NCI-H146 treated with DMSO at 0.1 percent for 48 hours (cell line): ENCODE results near the gene GALNT16.

Experiments
- DNase-seq: peaks from one replicate; lab custom pipeline; 2025; ENCODE audit not compliant: unreplicated experiment; lab: John Stamatoyannopoulos, UW

The GALNT16 gene

DNA sequence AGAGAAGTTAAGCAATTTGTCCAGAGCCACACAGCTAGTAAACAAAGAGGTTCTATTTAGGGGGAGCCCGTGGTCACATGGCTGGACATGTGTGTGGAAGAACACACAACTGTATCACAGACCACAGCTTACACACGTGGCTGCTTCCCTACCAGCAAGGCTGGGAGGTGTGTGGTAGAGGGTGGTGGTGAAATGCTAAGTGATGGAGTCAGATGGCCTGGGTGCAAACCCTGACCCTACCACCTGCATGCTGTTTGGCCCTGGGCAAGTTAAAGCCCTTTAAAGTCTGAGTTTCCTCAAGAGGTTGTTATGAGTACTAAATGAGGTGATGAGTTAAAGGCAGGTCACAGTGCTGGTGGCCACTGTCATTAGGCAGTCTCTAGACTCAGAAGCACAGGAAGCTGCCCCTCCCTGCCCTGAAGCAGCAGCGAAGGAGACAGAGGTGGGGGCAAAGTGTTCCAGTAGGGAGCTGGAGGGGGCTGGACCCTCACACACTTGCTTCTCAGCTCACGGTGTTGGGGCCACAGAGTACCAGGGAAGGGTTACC is 73.9 kb downstream of the GALNT16 start:
- no peak for DNase-seq

DNA sequence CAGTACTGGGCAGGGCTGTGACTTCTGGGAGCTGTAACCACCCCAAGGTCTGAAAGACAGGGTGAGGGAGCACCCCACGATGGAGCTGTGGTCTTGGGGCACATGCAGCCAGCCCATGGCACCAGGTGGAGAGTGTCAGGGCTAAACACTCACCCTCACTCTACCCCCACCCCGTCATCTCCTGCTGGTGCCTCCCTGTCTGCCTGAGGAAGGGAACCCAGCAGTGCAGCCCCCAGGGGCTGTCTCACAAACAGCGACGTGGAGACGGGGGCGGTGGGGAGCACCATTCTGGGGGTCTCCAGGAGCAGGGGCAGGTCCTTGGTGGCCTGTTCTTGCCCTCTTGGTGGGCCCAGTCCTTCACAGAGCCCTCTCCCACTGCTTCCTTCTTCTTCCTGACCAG is 74.6 kb downstream of the GALNT16 start:
- no peak for DNase-seq

DNA sequence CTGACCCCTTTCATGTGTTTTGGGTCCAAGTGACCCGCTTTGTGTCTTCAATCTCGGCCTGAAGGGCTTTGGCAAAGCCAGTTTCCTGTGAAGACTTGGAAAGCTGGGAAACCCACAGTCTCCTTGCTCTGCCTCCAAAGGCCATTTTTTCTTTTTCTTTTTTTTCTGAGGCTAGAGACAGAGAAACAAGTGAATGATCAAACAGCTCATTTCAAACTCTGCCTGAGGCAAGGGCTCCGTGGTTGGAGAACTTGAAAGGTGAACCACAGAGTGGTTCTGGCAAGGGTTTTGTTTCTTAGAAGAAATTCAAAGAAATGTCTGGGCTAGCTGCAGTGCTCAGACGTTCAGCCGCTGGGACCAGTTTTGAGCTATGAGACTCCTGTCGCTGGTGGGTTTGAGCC is 75.4 kb downstream of the GALNT16 start:
- DNase-seq, result no peak

DNA sequence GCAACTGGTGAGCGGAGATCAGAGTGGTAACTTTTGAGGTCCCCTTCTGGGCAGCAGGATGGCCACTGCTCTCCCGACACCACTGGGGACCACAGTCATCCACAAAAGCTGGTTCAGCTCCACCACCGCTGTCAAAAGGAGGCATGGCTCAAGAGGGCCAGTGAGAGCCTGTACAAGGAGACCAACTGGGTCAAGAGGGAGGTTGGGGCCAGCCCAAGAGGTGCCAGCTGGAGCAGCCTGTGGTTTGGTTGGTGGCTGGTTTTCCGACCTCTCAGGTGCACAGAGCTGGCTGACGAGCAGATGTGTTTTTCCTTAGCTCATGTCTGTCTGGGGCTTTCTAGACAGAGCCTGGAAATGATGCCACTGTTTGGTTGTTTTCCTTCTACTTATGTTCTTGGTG is 78.0 kb downstream of the GALNT16 start:
- DNase-seq, result no peak

DNA sequence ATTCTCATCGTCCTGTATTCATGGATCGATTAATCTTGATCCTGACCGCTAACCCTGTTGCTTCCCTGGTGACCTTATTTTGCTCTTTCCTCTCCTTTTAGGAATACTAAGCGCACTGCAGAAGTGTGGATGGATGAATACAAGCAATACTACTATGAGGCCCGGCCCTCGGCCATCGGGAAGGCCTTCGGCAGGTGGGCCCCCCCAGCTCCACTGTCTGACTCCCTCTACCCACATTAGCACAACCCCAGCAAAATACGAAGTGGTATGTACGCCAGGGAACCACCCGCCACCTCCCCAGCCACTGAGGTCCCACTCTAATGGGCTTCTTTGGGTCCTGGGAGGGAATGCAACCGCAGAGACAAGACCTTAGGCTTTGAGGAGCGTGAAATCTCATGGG is 79.5 kb downstream of the GALNT16 start:
- no peak for DNase-seq

DNA sequence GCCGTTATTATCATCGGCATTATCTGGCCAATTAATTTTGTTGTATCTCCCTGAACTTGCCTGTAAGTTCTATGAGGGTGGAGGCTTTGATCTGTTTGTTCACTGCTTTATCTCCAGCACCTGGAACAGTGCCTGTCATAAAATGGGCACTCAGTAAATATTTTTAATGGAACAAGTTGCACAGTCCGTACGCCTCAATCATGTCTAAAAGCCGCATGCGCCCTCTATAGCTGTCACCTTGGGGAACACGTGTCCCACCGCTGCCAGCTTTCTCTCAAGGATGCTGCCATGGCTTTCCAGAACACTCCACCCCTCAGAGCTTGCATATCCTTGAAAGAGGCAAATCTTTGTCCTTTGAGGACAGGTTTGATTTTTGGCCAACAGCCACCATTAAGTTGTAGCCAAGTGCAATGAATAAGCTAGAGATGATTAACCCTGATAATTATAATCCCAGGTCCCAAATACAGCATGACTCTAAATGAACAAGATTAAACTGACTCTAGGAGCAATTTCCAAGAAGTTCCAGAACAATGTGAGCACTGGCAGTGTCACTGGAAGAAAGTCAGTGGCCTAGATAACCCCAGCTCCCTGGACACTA is 83.1 kb downstream of the GALNT16 start:
- no peak for DNase-seq

DNA sequence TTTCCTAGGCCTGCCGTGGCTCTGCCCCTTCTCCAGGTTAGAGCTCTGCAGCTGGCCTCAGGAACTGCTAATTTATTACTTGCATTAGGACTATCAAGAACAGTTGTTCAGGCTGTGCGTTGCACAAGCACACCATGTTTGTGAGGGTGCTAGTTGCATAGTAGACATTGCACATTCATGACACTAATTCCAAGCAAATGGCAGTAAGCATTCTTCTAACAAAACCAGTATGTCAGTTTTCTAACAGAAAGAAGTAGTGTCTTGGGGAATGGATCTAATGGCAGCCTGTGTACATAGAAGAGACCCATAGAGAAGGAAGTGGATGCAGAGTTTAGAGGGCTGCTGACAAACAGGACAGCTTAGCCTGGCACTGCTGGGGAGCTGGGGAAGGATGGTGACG is 84.2 kb downstream of the GALNT16 start:
- no peak for DNase-seq

DNA sequence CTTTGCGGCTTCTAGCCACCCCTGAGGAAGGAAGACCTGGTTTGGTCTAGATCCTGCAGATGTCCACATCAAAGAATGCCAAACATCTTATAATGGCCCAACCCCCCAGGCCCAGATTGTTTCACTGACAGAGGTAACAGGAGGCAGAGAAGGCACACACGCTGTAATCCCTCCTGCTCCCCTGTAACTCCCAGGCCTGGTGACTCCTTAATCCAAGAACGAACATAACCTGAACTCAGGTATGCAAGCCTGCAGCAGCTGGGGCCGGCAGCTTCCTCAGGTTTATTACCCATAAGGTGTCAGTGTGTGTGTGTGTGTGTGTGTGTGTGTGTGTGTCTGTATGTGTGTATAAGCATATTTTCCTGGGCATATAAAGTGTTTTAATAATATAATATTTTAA is 85.4 kb downstream of the GALNT16 start:
- DNase-seq, result no peak

DNA sequence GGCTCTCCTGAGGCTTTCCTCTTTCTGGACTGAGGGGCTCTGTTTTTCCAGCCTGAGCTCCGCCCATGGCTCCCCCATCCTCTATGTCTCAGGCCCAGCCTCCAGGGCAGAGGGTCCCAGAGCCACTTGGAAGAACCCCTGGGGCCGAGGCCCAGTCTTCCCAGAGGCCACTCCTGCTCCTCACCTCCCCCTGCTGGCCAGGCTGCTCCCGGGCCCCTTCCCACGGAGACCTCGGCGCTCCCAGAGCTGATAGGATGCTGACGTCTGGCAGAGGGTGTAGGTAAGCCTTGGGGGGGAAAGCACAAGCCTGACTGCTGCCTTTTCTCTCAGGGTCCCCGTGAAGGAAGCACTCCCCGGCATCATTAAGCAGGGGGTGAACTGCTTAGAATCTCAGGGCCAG is 86.8 kb downstream of the GALNT16 start:
- DNase-seq, result no peak

DNA sequence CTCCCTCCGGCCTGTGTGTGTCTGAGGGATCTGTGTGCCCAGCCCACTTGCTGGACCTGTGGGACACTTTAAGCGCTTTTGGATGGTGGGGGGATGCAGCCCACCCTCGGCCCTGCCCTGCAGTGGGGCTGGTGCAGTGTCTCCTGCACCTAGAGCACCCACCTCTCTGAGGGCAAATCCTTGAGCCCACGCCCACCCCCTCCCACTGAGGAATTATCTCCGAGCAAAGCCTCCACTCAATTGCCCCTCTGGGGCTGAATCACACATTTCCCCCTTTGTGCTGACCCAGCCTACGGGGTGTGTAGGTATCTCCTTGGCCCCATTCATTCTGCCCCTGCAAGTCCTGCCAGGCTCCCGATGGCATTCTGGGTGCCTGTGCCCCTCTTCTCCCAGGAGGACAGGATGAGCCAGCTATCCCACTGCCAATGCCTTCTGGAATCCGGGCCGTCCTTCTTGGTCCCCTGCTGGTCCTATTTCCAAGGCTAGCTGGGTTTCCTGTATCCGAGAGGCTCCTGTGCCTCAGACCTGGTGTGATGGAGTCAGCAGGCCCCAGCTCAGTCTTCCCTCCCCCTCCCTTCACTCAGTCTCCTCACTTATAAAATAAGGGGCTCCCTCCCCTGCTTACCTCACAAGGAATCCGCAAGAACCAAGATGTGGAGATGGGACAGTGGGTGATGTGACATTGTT is 89.3 kb downstream of the GALNT16 start:
- DNase-seq, result no peak

DNA sequence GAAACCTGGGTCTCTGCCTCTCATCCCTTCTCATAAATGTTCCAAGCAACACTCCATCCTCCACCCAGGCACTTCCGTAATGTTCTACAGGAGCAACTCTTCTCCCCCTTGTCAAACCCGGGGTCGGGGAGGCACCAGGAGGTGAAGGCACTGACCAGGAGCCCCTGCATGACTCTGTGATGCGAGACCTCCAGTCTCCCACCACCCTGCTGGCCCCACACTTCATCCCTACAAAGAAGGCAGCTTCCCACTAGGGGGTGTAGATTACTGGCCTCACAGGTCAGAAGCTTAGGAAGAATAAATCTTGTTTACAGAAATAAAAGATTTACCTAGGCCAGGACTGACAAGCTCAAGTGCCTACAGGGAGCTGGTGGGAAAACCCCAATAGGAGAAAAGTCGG is 90.9 kb downstream of the GALNT16 start:
- DNase-seq, result no peak

DNA sequence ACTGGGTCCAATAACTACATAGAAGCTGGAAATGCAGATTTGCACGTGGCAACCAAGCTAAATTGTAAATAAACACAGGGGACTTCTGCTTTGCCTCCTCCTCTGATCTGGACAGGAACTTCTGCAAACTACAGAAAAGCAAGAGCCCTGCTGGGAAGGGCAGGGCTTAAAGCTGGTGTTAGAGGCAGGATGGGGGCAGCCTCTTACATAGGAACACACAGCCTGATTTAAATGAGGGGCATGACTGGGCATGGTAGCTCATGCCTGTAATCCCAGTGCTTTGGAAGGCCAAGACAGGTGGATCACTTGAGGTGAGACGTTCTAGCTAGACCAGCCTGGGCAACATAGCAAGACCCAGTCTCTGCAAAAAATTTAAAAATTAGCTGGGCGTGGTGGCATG is 91.4 kb downstream of the GALNT16 start:
- DNase-seq, result no peak

DNA sequence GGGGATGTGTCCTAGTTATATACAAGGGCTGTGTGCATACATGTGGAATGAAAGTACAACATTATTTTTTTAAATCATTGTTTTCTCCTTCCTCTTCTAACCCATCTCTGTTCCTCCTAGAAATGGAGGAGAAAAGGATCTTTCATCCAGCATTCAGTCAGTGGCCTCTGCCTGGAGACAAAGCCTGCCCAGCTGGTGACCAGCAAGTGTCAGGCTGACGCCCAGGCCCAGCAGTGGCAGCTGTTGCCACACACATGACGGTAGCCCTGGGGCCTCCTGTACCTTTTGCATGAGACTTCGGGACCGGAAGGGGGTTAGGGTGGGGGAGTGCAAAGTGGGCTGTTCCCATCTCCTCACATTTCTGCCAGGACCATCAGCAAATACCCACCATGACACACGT is 92.0 kb downstream of the GALNT16 start:
- no peak for DNase-seq

DNA sequence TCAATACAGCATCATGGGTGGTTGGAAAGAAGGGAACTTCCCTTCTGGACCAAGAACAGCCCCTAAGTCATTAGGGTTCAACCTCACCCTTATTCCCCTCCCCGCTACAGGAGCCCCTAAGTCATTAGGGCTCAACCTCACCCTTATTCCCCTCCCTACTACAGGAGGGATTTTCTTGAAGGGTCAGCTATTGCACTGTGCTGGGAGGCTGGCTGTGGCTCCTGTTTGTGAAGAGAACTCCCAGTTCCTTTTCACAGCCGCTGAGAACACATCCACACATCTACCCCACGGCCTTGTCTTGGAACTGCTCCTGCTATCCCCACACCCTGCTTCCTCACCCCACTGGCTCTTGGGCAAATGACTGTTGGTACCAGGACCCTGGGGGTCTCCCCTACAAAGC is 93.2 kb downstream of the GALNT16 start:
- no peak for DNase-seq

DNA sequence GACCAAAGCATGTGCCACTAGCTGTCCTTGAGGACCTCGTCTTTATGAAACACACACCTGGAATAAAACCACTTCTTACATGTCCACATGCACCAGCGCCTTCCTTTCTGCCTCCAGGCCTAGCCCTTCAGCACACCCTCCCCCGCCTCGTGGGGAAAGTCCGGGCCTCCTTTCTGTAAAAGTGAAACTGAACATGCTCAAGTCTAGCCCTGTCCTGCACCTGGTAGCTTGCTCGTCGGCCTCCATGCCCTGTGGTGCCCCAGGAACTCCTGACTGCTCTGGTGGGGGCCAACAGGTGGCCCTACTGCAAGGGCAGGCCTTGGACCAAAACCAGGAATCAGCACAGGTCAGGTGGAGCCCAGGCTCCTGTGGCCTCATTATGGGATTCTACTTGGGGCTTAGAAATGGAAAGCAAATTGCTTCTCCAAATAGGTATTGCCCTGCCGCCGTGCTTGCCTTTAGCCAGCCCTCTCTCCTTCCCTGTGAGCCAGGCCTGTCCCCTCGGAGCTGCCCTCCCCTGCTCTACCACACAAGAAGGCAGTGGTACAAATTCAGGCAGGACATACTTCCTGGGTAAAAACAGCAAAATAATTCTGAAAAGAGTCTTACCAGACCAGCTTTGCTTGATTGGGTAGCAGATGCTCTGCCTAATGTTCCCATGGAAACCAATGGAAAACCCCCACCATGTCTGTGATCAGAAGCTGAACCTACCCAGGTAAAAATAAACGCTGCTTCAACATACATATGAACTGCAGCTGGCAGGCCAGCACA is 94.6 kb downstream of the GALNT16 start:
- DNase-seq, result no peak

DNA sequence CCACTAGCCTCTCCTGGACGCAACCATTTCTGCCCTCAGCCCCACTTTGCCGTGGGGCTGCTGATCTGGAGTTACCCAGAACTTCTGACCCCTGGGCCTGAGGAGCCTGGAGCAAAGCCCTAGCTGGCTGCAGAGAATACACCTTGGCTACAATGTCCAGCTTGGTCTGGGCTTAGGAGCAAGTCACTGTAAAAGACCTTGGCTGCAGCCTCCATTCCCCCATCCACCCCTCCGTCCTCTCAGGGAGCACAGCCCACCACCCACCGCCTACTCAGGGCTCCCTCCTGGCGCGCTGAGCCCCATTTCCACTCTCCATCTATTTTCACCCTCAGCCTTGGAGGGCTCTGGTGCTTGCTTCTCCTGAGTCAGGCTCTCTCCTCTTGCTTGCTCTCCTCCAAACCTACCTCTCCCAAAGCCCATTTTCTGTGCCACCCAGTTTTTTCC is 95.2 kb downstream of the GALNT16 start:
- DNase-seq, result no peak

DNA sequence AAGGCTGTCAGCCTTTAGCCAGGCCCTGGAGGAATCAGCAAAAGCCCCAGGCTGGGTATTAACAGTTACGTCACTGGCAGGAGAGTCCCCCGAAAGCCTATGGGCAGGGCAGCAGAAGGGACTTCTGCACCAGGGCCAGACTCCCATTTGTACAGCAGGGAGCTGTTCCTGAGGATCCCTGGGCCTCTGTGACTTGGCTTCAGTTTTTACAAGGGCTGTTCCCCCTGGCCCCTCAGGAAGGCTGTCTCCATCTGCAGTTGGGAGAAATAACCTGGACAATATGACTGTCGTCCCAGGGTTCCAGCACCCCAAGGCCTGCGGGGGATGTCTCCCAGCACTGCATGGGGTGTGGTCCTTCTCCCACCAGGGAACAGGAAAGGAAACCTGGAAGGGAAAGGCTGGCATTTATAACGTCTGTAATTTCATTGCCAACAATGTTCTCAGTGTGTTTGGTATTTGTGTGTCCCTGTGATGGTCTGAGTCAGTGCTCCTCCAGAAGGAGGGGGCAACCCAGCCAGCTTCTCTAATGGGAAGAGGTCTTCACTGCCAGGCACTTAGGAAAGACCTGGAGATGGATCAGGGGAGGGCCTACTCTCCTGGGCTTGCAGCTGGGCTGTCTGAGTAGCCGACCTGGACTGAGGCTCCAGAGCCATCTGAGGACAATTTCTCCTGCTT is 95.8 kb downstream of the GALNT16 start:
- DNase-seq, result no peak

DNA sequence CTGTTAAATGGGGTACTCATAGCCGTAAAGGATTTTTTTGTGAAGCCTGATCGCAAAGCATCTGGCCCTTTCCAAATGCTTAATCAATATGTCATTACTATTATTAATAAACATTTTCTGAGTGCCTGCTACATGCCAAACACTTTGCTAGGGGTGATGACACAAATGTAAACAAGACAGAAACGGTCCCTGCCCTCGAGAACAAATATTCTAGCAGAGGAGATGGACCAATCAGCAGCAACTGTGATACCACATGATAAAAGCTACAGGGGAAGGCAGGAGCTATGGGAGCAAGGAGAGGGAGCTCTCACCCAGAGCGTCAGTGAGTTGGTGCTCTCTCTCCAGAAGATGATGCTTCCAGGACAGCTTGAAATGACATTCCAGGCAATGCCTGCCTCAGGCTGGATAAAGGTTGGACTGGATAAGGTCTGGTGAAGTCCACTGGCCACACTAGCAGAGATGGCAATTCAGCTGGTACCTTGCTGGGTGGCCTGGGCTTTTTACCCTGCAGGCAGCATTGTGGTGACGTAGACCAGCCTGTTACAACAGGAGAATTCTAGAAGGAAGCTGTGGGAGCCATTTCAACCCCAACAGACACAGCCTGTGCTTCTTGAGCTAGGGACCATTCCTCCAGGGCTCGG is 97.1 kb downstream of the GALNT16 start:
- no peak for DNase-seq

DNA sequence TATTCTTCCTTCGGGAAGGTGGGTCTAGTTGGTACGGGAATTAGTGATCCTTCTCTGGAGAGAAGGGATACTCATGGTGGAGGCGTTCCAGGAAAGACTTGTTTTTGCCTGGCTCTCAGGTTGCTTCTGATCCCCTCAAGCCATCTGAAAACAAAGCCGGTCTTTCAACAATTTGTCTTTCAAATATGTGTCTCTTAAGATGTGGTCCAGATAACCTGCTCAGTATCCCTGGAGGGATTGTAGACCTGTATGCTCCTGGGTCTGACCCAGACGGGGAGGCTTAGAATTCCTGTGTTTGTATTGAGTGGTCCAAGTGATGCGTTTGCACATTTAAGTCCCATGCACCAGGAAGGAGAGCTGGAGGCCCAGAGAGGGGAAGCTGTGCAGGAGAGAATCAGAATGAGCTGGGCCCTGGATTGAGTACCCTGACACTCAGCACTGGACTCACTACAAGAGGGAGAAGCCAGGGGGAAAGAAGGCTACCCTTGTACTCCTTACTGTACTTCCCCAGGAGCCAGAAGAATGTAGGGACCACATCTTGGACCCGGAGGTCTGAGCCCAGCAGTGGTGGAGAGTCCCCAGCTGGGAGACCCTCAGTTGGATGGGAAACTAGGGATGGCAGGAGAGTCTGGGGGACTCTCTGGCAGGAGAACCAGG is 97.7 kb downstream of the GALNT16 start:
- DNase-seq, result no peak

DNA sequence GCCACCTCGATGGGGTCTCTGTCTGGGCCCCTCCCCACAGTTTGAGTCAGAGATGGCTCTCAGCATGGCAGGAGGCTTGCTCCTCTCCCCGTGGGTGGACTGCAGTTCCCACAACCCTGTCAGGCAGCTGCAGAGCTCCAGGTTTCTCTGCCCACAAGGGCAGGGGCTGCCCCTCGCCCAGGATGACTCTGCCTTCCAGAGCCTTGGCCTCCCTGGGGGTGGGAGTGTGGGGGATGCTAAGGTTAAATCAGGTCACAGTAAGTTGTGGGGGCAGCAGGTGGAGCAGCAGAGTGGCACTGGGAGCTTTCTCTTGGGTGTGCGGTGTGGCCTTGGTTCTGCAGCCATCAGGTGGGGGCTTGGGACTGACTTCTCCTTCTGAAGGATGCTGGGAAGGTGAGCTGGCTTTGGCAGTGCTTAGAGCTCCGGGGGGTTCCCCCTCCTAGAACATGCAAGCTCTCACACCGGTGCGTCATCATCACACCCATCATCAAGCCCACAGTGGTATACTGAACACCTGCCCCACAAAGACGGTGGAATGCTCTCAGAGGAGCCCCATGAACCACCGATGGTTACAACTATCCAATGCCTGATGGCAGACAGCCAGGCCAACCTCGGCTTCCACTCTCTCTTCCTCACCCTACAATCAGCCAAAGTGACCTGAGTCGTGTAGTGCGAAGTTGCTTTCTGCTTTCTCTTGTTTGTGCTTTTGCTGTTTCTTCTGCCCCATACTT is 98.4 kb downstream of the GALNT16 start:
- DNase-seq, result no peak
